ENCODE measurements around the gene KRTAP20-4. TPM values are rescaled to one million over a fixed set of nuclear protein-coding genes. Genes with fewer than 3 reads are reported as not detected.

Gene KRTAP20-4
- total and polyA plus RNA-seq, 10 of the 15 experiments (the other 5 are each of a cell fraction or from before 2014, with no cell fraction given), result not detected

DNA sequence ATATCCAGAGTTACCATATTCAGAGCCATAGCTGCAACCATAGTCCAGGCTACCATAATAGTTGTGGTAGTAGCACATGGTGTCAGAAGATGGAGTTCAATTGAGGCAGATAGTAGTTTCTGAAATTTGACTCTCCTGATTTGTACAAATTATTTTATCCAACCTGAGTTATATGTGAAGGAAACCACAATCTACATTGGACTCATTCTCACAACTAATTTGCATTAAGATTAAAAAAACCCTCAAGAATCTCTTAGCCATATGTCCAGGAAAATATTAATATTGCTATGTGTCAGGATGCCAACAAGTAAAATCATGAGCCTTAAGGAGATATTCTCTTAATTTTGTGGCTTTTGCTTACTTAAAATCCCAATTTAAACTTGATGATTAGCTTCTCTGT is 30.1 kb upstream of the KRTAP20-4 start, which contains the start of gene KRTAP22-2 (continued):
- TF ChIP-seq CBX3 (IDR thresholded peaks at IDR 0.05; ENCODE audit: borderline replicate concordance, low read depth) (no peak), CEBPB (IDR thresholded peaks at IDR 0.05; ENCODE audit: borderline replicate concordance in 1 of 2, low read depth in 2 of 2, low read length in 2 of 2) (no peak)
- TF ChIP-seq, protein P1, sequence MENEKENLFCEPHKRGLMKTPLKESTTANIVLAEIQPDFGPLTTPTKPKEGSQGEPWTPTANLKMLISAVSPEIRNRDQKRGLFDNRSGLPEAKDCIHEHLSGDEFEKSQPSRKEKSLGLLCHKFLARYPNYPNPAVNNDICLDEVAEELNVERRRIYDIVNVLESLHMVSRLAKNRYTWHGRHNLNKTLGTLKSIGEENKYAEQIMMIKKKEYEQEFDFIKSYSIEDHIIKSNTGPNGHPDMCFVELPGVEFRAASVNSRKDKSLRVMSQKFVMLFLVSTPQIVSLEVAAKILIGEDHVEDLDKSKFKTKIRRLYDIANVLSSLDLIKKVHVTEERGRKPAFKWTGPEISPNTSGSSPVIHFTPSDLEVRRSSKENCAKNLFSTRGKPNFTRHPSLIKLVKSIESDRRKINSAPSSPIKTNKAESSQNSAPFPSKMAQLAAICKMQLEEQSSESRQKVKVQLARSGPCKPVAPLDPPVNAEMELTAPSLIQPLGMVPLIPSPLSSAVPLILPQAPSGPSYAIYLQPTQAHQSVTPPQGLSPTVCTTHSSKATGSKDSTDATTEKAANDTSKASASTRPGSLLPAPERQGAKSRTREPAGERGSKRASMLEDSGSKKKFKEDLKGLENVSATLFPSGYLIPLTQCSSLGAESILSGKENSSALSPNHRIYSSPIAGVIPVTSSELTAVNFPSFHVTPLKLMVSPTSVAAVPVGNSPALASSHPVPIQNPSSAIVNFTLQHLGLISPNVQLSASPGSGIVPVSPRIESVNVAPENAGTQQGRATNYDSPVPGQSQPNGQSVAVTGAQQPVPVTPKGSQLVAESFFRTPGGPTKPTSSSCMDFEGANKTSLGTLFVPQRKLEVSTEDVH (IDR thresholded peaks at IDR 0.05; ENCODE audit: low read depth, partially characterized antibody), result no peak

DNA sequence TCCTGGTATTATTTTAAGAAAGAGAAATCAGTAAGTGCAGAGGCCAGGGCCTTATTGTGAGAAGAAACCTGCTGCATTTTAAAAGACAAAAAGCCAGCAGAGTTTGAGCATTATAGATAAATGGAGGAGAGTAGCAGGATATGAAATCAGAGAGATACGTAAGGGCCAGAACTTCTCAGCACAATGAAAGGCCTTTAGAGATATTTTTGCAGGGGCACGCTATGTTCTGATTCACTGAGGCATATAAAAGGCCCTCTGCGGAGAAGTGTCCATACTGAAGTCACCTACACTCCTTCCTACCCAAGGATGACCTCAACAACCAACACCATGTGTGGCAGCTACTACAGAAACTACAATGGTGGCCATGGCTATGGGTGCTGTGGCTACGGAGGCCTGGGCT is 28.3 kb upstream of the KRTAP20-4 start, which contains the start of gene KRTAP6-3:
TSS of gene KRTAP6-3 (plus strand) at position 301 of the 400 bp plus-strand sequence. CDS start at position 307, 6 bp downstream.
- no peak within 1 kb of the TSS for H3K27ac ChIP-seq (ENCODE audit: control insufficient read depth, insufficient read depth)
- FAIRE-seq, result no peak
- ChIA-PET RAD21 (ENCODE audit: unreplicated experiment) (no interaction called here), POLR2A (no interaction called here), SMC1A (ENCODE audit: uncharacterized antibody, unreplicated experiment) (no interaction called here), CTCF (no interaction called here)
- in situ Hi-C loops (cut with MboI) (no loop called here), intact Hi-C loops (cut with micrococcal nuclease; ENCODE audit: unreplicated experiment) (no loop called here)
- no peaks in the 10 kb centered on the region for H3K79me2 ChIP-seq (ENCODE audit: control insufficient read depth, insufficient read depth, low read length)
- no peak for TF ChIP-seq BMI1 (IDR thresholded peaks at IDR 0.05; ENCODE audit: borderline replicate concordance)
- TF ChIP-seq TARDBP (IDR thresholded peaks at IDR 0.05; ENCODE audit: borderline replicate concordance), result no peak
- no peak for TF ChIP-seq ZNF217 (IDR thresholded peaks at IDR 0.05)
- TF ChIP-seq, protein P2, sequence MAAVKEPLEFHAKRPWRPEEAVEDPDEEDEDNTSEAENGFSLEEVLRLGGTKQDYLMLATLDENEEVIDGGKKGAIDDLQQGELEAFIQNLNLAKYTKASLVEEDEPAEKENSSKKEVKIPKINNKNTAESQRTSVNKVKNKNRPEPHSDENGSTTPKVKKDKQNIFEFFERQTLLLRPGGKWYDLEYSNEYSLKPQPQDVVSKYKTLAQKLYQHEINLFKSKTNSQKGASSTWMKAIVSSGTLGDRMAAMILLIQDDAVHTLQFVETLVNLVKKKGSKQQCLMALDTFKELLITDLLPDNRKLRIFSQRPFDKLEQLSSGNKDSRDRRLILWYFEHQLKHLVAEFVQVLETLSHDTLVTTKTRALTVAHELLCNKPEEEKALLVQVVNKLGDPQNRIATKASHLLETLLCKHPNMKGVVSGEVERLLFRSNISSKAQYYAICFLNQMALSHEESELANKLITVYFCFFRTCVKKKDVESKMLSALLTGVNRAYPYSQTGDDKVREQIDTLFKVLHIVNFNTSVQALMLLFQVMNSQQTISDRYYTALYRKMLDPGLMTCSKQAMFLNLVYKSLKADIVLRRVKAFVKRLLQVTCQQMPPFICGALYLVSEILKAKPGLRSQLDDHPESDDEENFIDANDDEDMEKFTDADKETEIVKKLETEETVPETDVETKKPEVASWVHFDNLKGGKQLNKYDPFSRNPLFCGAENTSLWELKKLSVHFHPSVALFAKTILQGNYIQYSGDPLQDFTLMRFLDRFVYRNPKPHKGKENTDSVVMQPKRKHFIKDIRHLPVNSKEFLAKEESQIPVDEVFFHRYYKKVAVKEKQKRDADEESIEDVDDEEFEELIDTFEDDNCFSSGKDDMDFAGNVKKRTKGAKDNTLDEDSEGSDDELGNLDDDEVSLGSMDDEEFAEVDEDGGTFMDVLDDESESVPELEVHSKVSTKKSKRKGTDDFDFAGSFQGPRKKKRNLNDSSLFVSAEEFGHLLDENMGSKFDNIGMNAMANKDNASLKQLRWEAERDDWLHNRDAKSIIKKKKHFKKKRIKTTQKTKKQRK (IDR thresholded peaks at IDR 0.05; ENCODE audit: low read depth, low read length), result no peak
- TF ChIP-seq, protein P3, sequence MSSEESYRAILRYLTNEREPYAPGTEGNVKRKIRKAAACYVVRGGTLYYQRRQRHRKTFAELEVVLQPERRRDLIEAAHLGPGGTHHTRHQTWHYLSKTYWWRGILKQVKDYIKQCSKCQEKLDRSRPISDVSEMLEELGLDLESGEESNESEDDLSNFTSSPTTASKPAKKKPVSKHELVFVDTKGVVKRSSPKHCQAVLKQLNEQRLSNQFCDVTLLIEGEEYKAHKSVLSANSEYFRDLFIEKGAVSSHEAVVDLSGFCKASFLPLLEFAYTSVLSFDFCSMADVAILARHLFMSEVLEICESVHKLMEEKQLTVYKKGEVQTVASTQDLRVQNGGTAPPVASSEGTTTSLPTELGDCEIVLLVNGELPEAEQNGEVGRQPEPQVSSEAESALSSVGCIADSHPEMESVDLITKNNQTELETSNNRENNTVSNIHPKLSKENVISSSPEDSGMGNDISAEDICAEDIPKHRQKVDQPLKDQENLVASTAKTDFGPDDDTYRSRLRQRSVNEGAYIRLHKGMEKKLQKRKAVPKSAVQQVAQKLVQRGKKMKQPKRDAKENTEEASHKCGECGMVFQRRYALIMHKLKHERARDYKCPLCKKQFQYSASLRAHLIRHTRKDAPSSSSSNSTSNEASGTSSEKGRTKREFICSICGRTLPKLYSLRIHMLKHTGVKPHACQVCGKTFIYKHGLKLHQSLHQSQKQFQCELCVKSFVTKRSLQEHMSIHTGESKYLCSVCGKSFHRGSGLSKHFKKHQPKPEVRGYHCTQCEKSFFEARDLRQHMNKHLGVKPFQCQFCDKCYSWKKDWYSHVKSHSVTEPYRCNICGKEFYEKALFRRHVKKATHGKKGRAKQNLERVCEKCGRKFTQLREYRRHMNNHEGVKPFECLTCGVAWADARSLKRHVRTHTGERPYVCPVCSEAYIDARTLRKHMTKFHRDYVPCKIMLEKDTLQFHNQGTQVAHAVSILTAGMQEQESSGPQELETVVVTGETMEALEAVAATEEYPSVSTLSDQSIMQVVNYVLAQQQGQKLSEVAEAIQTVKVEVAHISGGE (CRISPR knock-in tag; IDR thresholded peaks at IDR 0.05), result no peak
- no peak within 1 kb of the TSS for H3K9ac ChIP-seq (ENCODE audit: control insufficient read depth, insufficient read depth, low read length)
- no peak for DNase-seq (ENCODE audit: low read depth, low spot score)
- H3K4me2 ChIP-seq (ENCODE audit: control insufficient read depth, insufficient read depth), result no peak within 1 kb of the TSS
- H3K4me3 ChIP-seq, result no peak within 1 kb of the TSS
- 20% methylated on average over 4 of the region's 4 CpGs for WGBS (ENCODE audit: insufficient coverage, insufficient replicate concordance, low lambda C conversion rate, missing lambda C conversion rate)
- H3K9me3 ChIP-seq (replicated peaks; ENCODE audit: control insufficient read depth, insufficient read depth, low read length), result no peaks in the 10 kb centered on the region
- no peaks in the 10 kb centered on the region for H3K4me1 ChIP-seq (ENCODE audit: control insufficient read depth, insufficient read depth, low read length)
- H3K27me3 ChIP-seq (replicated peaks in 1 of 2; ENCODE audit: control insufficient read depth in 2 of 2, insufficient read depth in 2 of 2, low read length in 1 of 2), result no peaks in the 10 kb centered on the region
- no TSS peak for BruUV-seq (replicated peaks)
- no peak within 1 kb of the TSS for H2AFZ ChIP-seq (ENCODE audit: control insufficient read depth, low read depth, low read length)
- no peaks in the 10 kb centered on the region for H3K36me3 ChIP-seq (ENCODE audit: control insufficient read depth in 2 of 2, insufficient read depth in 2 of 2, low read length in 1 of 2)
- H4K20me1 ChIP-seq (ENCODE audit: control insufficient read depth, insufficient read depth), result no peaks in the 10 kb centered on the region
- no peak for ATAC-seq
